Eye (tissue), 1 donor: ENCODE measurements around the gene CBL.
A peak's percentile ranks its signal among the peaks of the same experiment; 100 is the strongest.

ENCODE experiments used
- DNase-seq: peaks from one replicate; pipeline ENCODE4 v3.0.0-alpha.2; 2015

CBL gene

GRCh38 chr11:119335091-119335654 is 129.0 kb downstream of the CBL start:
- DNase-seq, result no peak

GRCh38 chr11:119335655-119336543 is 129.8 kb downstream of the CBL start:
- no peak for DNase-seq

GRCh38 chr11:119336744-119337469 is 130.8 kb downstream of the CBL start:
- DNase-seq, result no peak

GRCh38 chr11:119337581-119338317 is 131.6 kb downstream of the CBL start:
- DNase-seq, result no peak

- peak; percentile 96 for DNase-seq
These were observed 132.3 kb downstream of the CBL start for GRCh38 chr11:119338318-119338890.

GRCh38 chr11:119338965-119339588 is 132.9 kb downstream of the CBL start:
- DNase-seq, result peak; percentile 39

- DNase-seq, result peak; percentile 88
These were observed 133.6 kb downstream of the CBL start for GRCh38 chr11:119339589-119340334.

- peak; percentile 84 for DNase-seq
These were observed 134.4 kb downstream of the CBL start, which contains the start of gene C1QTNF5 for GRCh38 chr11:119340335-119341221. TSS of gene C1QTNF5 (minus strand) at chr11:119340883. CDS start at chr11:119340397, 486 bp downstream.

- DNase-seq, result peak; percentile 20
These were observed 135.3 kb downstream of the CBL start for GRCh38 chr11:119341222-119342022.

- DNase-seq, result no peak
These were observed 135.8 kb downstream of the CBL start for GRCh38 chr11:119342023-119342300.

GRCh38 chr11:119342362-119343130 is 136.4 kb downstream of the CBL start:
- DNase-seq, result no peak

- DNase-seq, result no peak
These were observed 137.6 kb downstream of the CBL start for GRCh38 chr11:119343726-119344125.

GRCh38 chr11:119344291-119345010 is 138.3 kb downstream of the CBL start:
- no peak for DNase-seq

GRCh38 chr11:119345685-119346084 is 139.5 kb downstream of the CBL start:
- no peak for DNase-seq

GRCh38 chr11:119346605-119347004 is 140.5 kb downstream of the CBL start, which contains the start of gene MFRP:
TSS of gene MFRP (minus strand) at chr11:119346705. CDS start at chr11:119346513, 192 bp downstream.
- peak; percentile 42 for DNase-seq

- DNase-seq, result peak; percentile 24
These were observed 141.1 kb downstream of the CBL start for GRCh38 chr11:119347242-119347641.

- DNase-seq, result peak; percentile 47
These were observed 141.9 kb downstream of the CBL start for GRCh38 chr11:119347940-119348605.
